GM12873 (cell line): ENCODE measurements around the gene KLHL15.

Experiments used
- TF ChIP-seq, protein P1 (sequence below): IDR thresholded peaks from 2 replicates; pipeline ENCODE4 v1.5.1; 2012; ENCODE audit warnings: low read depth, mild to moderate bottlenecking, moderate library complexity, low read length, control low read depth; ENCODE audit not compliant: insufficient read depth; ENCODE audit errors: missing control alignments

KLHL15 gene

DNA sequence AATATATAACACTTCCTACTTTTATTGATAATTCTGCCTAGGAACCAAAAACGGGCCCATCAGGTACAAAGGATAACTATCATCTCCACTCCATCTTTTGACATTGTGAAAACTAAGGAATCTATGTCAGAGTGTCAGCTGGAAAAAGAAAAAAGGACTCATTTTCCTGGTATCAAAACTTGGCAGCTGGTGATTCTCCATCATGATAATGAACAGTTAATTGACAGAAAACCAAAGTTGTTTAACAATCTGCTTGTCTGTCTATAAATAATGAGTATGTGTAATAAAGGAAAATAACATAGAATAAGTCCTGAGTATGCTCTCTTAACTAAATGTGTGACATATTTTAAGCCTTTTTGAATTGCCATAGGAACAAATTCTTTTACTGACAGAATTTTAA lies 87.8 kb downstream of the KLHL15 start:
- TF ChIP-seq, protein P1, sequence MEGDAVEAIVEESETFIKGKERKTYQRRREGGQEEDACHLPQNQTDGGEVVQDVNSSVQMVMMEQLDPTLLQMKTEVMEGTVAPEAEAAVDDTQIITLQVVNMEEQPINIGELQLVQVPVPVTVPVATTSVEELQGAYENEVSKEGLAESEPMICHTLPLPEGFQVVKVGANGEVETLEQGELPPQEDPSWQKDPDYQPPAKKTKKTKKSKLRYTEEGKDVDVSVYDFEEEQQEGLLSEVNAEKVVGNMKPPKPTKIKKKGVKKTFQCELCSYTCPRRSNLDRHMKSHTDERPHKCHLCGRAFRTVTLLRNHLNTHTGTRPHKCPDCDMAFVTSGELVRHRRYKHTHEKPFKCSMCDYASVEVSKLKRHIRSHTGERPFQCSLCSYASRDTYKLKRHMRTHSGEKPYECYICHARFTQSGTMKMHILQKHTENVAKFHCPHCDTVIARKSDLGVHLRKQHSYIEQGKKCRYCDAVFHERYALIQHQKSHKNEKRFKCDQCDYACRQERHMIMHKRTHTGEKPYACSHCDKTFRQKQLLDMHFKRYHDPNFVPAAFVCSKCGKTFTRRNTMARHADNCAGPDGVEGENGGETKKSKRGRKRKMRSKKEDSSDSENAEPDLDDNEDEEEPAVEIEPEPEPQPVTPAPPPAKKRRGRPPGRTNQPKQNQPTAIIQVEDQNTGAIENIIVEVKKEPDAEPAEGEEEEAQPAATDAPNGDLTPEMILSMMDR, result no peak

DNA sequence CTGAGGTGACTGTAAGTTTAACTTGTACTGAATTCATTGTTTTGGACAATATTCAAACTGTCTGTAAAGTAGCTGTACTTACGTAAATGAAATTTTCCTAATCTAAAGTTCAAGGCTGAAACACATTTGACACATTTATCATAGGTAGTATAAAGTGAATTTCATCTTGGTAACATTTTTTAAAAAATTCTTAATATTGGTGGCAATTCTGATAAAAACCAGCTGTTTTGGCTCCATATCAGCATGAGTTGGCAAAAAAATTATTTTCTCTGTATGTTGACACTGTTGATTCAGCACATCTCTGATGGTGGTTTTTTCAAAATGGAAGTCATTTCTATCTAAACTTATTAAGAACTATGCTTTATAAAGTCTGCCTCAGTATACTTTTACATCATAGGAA lies 88.3 kb downstream of the KLHL15 start:
- TF ChIP-seq, protein P1, result no peak

DNA sequence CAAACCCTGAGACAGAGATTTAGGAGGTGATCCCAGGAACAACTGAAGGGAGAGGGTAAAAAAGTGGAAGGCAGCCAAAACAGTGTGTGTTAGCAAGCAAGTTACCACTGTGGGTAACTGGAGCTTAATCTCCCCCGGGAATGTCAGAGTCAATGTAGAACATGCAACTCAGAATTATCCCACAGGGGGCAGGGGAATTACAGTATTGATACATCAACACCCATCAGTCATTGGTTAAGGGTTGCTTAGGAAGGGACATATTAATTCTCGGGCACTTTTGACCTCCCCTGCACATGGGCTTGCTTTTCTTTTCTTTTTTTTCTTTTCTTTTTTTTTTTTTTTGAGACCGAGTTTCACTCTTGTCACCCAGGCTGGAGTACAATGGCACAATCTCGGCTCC lies 89.9 kb downstream of the KLHL15 start:
- TF ChIP-seq, protein P1, result no peak

DNA sequence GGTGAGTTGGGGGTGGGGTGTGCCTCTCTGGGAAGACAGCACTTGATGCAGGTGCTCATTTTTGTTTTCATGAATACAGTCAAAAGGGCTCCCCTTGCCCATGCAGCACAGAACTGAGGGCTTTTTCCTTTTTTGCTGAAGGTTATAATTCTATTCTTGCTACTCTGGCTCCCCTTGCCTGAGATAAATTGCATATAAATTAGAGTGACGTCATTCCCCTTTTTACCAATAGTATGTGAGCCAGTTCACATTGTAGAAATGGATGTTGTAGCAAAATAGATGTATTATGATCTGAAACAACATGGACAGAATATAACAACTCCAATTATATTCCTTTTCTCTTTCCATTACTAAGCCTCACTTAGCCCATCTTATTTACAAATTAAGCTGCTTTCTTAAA lies 90.8 kb downstream of the KLHL15 start:
- TF ChIP-seq, protein P1, result no peak

DNA sequence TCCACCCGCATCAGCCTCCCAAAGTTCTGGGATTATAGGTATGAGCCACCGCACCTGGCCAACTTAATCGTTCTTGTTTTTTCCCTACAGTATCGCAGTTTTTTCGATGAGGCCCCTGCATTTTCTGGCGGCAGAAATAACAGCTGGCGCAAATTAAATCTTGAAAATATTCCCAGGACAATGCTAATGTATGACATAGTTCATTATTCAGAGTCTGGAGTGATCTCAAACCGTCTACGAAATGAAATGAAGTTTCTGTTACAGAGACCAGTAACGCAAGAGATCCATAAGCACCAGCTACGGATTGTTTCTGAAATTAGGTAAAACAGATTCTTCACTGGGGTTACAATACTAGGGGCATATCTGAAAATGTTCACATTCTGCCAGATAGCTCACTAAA lies 91.9 kb downstream of the KLHL15 start:
- TF ChIP-seq, protein P1, result no peak
